ENCODE data around the gene CAPN2. TPM values are rescaled to one million over a fixed set of nuclear protein-coding genes. Genes with fewer than 3 reads are reported as not detected.

The CAPN2 gene
- total RNA-seq, 1 experiment from 2014 or later, result not detected

DNA sequence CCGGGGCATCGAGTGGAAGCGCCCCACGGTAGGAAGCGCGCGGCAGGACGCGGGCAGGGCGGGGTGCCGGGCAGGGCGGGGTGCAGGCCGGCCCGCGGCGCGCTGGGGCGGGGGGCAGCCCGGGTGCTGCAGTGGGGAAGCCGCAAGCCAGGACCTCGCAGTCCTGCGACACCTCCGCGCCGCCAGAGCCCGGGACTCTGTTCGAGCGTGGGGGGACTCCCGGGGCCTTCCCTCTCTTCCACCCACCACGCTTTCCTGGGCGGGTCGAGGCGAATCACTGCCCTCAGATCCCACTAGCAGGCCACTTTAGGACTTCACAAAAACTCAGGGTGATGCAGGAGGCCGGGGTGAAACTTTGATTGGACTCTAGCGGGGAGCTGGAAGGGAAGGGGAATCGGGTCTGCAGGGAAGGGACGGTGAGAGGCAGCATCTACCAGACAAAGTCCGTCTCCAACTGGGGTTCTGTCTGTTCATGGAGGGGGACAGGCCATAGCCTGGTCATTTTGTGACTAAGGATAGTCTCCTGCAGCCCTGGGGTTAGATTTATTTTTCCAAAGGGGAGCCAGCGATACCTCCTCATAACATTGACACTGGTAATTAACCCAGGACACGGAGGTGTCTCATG is 623 bp downstream of the CAPN2 start:
- H3K9me2 ChIP-seq (replicated peaks; ENCODE audit: insufficient read depth, low read length), result no peaks in the 10 kb centered on the region
- no peak overlapping the region for H3K4me3 ChIP-seq (ENCODE audit: low read length)
- no peaks in the 10 kb centered on the region for H3K9me3 ChIP-seq (ENCODE audit: low read length)
- no peaks in the 10 kb centered on the region for H3K36me3 ChIP-seq (ENCODE audit: insufficient read depth, low read length)
- H3K4me2 ChIP-seq (ENCODE audit: low read depth, low read length, poor library complexity, severe bottlenecking), result no peak overlapping the region
- no peaks in the 10 kb centered on the region for H3K4me1 ChIP-seq (ENCODE audit: low read length)
- no peak overlapping the region for H3K9ac ChIP-seq (ENCODE audit: low read length)
- H2AFZ ChIP-seq (ENCODE audit: low read length), result no peak overlapping the region
- no peak overlapping the region for H3K27ac ChIP-seq (ENCODE audit: low read length)
- no peaks in the 10 kb centered on the region for H4K20me1 ChIP-seq (ENCODE audit: insufficient read depth, low read depth, low read length)
- DNase-seq, result no peak
- H3K27me3 ChIP-seq (ENCODE audit: low read length), result no peaks in the 10 kb centered on the region
- no peaks in the 10 kb centered on the region for H3K79me2 ChIP-seq (ENCODE audit: low read length)

DNA sequence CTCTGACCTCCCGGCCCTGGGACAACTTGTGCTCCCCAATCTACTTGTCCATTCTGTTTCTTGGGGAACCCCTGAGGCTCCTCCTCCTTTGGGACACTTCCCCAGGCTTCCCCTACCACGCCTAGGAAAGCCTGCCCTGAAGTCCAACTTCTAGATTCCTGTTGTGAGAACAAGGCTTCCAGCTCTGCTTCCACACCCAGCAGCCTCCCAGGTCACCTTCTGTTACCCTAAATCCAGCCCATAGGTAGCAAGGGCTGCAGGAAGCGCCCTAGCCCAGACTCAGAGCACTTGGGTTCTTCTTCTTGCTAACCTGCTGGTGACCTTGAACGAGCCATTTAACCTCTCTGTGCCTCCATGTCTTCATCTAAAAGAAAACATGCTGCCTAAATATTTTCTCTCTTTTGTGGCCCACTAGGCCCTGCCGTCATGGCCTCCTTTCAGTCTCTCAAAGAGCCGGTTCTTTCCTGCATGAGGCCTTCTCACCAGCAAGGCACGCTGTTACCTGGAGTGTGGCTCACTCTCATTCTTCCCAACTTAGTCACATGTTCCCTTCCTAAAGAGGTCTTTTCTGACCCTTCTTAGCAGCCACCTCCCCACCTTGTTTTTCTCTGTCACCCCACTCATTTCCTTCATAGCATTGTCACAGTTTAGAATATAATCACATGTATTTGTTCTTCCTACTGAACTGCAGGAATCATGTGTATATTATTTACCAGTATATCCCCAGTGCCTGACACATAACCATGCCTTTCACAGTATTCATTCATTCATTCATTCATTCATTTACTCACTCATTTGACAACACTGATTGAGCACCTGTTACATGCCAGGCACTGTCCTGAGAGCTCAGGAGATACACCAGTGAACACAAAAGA is 1.4 kb downstream of the CAPN2 start:
- no peaks in the 10 kb centered on the region for H3K9me2 ChIP-seq (replicated peaks; ENCODE audit: insufficient read depth, low read length)
- H3K4me3 ChIP-seq (ENCODE audit: low read length), result no peak overlapping the region
- no peaks in the 10 kb centered on the region for H3K4me1 ChIP-seq (ENCODE audit: low read length)
- H3K27me3 ChIP-seq (ENCODE audit: low read length), result no peaks in the 10 kb centered on the region
- H4K20me1 ChIP-seq (ENCODE audit: insufficient read depth, low read depth, low read length), result no peaks in the 10 kb centered on the region
- H3K9ac ChIP-seq (ENCODE audit: low read length), result no peak overlapping the region
- no peak for DNase-seq
- H2AFZ ChIP-seq (ENCODE audit: low read length), result no peak overlapping the region
- no peaks in the 10 kb centered on the region for H3K36me3 ChIP-seq (ENCODE audit: insufficient read depth, low read length)
- no peaks in the 10 kb centered on the region for H3K9me3 ChIP-seq (ENCODE audit: low read length)
- H3K27ac ChIP-seq (ENCODE audit: low read length), result no peak overlapping the region
- no peak overlapping the region for H3K4me2 ChIP-seq (ENCODE audit: low read depth, low read length, poor library complexity, severe bottlenecking)
- no peaks in the 10 kb centered on the region for H3K79me2 ChIP-seq (ENCODE audit: low read length)

- Histone ChIP-seq H3K9me3 (ENCODE audit: low read length) (no peaks in the 10 kb centered on the region), H4K20me1 (ENCODE audit: insufficient read depth, low read depth, low read length) (no peaks in the 10 kb centered on the region), H3K9ac (ENCODE audit: low read length) (no peak overlapping the region), H3K4me2 (ENCODE audit: low read depth, low read length, poor library complexity, severe bottlenecking) (no peak overlapping the region), H3K36me3 (ENCODE audit: insufficient read depth, low read length) (no peaks in the 10 kb centered on the region), H3K4me1 (ENCODE audit: low read length) (no peaks in the 10 kb centered on the region), H2AFZ (ENCODE audit: low read length) (no peak overlapping the region), H3K9me2 (replicated peaks; ENCODE audit: insufficient read depth, low read length) (no peaks in the 10 kb centered on the region), H3K27me3 (ENCODE audit: low read length) (no peaks in the 10 kb centered on the region), H3K4me3 (ENCODE audit: low read length) (no peak overlapping the region), H3K79me2 (ENCODE audit: low read length) (no peaks in the 10 kb centered on the region), H3K27ac (ENCODE audit: low read length) (no peak overlapping the region)
- no peak for DNase-seq
Measured at GRCh38 chr1:223714421-223714724, 2.0 kb downstream of the CAPN2 start.

DNA sequence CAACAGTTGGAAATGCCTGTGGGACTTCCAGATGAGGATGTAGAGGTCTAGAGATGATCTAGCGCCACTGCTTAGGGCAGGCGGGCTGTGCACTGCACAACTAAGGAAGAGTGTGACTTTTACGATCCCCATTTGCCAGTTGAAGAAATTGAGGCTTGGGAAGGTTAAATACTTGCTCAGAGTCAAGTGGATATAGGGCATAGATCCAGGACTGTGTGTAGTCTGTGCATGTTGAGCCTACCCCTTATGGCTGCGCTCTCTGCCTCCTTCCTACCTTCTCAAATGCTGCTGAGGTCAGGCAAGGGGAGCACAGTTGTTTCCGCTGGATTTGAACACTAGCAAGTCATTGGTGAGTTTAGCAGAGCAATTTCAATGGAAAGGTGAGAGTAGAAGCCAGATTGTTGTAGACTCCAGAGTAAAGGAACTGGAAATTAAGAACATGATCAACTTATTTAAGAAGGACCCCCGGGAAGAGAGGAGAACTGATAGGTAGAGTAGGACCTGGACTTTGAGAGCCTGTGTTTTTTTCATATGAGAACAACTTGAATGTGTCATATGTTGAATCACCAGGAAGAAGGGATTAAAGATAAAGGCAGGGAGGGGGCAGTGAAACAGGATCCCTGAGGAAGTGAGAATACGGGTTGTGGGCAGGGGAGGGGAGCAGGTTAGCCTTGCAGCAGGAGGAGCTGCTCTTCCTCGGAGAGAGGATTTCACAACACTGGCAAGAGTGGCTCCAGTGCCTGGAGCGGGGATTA is 2.7 kb downstream of the CAPN2 start:
- Histone ChIP-seq H3K79me2 (ENCODE audit: low read length) (no peaks in the 10 kb centered on the region), H2AFZ (ENCODE audit: low read length) (no peak overlapping the region), H4K20me1 (ENCODE audit: insufficient read depth, low read depth, low read length) (no peaks in the 10 kb centered on the region), H3K27ac (ENCODE audit: low read length) (no peak overlapping the region), H3K4me3 (ENCODE audit: low read length) (no peak overlapping the region), H3K9ac (ENCODE audit: low read length) (no peak overlapping the region), H3K9me3 (ENCODE audit: low read length) (no peaks in the 10 kb centered on the region), H3K27me3 (ENCODE audit: low read length) (no peaks in the 10 kb centered on the region), H3K4me2 (ENCODE audit: low read depth, low read length, poor library complexity, severe bottlenecking) (no peak overlapping the region), H3K36me3 (ENCODE audit: insufficient read depth, low read length) (no peaks in the 10 kb centered on the region), H3K4me1 (ENCODE audit: low read length) (no peaks in the 10 kb centered on the region), H3K9me2 (replicated peaks; ENCODE audit: insufficient read depth, low read length) (no peaks in the 10 kb centered on the region)
- DNase-seq, result no peak

GRCh38 chr1:223715604-223716172 is 3.3 kb downstream of the CAPN2 start:
- no peak for DNase-seq
- no peak overlapping the region for H2AFZ ChIP-seq (ENCODE audit: low read length)
- H3K9me2 ChIP-seq (replicated peaks; ENCODE audit: insufficient read depth, low read length), result no peaks in the 10 kb centered on the region
- H3K4me1 ChIP-seq (ENCODE audit: low read length), result no peaks in the 10 kb centered on the region
- no peaks in the 10 kb centered on the region for H3K27me3 ChIP-seq (ENCODE audit: low read length)
- H3K9me3 ChIP-seq (ENCODE audit: low read length), result no peaks in the 10 kb centered on the region
- H3K4me3 ChIP-seq (ENCODE audit: low read length), result no peak overlapping the region
- no peak overlapping the region for H3K9ac ChIP-seq (ENCODE audit: low read length)
- no peak overlapping the region for H3K4me2 ChIP-seq (ENCODE audit: low read depth, low read length, poor library complexity, severe bottlenecking)
- H3K27ac ChIP-seq (ENCODE audit: low read length), result no peak overlapping the region
- H3K36me3 ChIP-seq (ENCODE audit: insufficient read depth, low read length), result no peaks in the 10 kb centered on the region
- no peaks in the 10 kb centered on the region for H3K79me2 ChIP-seq (ENCODE audit: low read length)
- no peaks in the 10 kb centered on the region for H4K20me1 ChIP-seq (ENCODE audit: insufficient read depth, low read depth, low read length)

DNA sequence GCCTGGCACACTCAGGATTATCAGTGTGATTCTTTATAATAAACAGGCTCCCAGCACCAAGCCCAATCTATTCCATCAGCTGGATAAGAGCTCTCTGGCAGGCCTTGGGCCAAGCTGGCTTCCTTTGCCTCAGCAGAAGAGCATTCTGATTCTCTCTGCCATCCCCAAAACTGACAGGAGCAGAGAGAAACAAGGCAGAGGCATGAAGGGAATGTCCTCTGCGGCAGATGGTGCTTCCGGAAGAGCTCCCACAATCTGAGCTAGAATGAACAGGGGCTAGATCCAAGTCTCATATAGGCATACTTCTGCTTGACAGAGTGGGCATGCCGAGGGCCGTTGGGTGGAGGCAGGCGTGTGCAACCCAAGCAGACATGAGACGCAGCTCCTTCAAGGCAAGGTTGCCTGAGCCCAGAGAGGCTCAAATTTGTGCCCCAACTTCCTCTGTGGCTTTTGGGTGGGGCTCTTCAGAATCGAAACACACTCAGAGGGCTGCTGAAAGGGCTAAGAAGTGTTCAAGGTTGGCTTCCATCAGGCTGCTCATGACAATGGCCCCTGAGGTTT is 4.0 kb downstream of the CAPN2 start:
- no peaks in the 10 kb centered on the region for H3K79me2 ChIP-seq (ENCODE audit: low read length)
- no peak overlapping the region for H3K27ac ChIP-seq (ENCODE audit: low read length)
- H3K36me3 ChIP-seq (ENCODE audit: insufficient read depth, low read length), result no peaks in the 10 kb centered on the region
- H3K4me2 ChIP-seq (ENCODE audit: low read depth, low read length, poor library complexity, severe bottlenecking), result no peak overlapping the region
- DNase-seq, result no peak
- no peaks in the 10 kb centered on the region for H3K9me3 ChIP-seq (ENCODE audit: low read length)
- no peaks in the 10 kb centered on the region for H3K27me3 ChIP-seq (ENCODE audit: low read length)
- H3K4me1 ChIP-seq (ENCODE audit: low read length), result no peaks in the 10 kb centered on the region
- H3K4me3 ChIP-seq (ENCODE audit: low read length), result no peak overlapping the region
- no peak overlapping the region for H2AFZ ChIP-seq (ENCODE audit: low read length)
- no peaks in the 10 kb centered on the region for H4K20me1 ChIP-seq (ENCODE audit: insufficient read depth, low read depth, low read length)
- no peak overlapping the region for H3K9ac ChIP-seq (ENCODE audit: low read length)
- no peaks in the 10 kb centered on the region for H3K9me2 ChIP-seq (replicated peaks; ENCODE audit: insufficient read depth, low read length)

GRCh38 chr1:223717123-223717522 is 4.8 kb downstream of the CAPN2 start:
- DNase-seq, result no peak
- Histone ChIP-seq H3K27me3 (ENCODE audit: low read length) (no peaks in the 10 kb centered on the region), H3K4me3 (ENCODE audit: low read length) (no peak overlapping the region), H3K9me3 (ENCODE audit: low read length) (no peaks in the 10 kb centered on the region), H3K9me2 (replicated peaks; ENCODE audit: insufficient read depth, low read length) (no peaks in the 10 kb centered on the region), H4K20me1 (ENCODE audit: insufficient read depth, low read depth, low read length) (no peaks in the 10 kb centered on the region), H3K79me2 (ENCODE audit: low read length) (no peaks in the 10 kb centered on the region), H3K36me3 (ENCODE audit: insufficient read depth, low read length) (no peaks in the 10 kb centered on the region), H3K27ac (ENCODE audit: low read length) (no peak overlapping the region), H3K4me1 (ENCODE audit: low read length) (no peaks in the 10 kb centered on the region), H3K4me2 (ENCODE audit: low read depth, low read length, poor library complexity, severe bottlenecking) (no peak overlapping the region), H3K9ac (ENCODE audit: low read length) (no peak overlapping the region), H2AFZ (ENCODE audit: low read length) (no peak overlapping the region)

Data from Karpas-422 (cell line).